ENCODE results near the gene RREB1.
A peak's percentile ranks its signal among the peaks of the same experiment; 100 is the strongest.

RREB1 gene

DNA sequence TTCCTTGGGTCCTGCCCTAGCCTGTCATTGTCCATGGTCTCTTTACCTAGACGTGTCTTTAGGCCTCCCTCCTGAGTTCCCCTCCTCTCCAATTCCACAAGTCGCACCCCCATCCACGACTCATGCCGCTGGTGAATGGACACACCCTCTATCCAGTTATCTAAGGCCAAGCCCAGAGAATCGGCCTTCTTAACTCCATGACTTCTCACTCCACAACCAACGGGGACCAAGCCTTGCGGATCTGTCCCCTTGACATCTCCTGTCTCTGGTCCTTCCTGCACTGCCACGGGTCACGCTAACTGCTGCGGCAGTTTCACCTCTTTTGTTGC lies 7.0 kb upstream of the RREB1 start:
- DNase-seq, result no peak

DNA sequence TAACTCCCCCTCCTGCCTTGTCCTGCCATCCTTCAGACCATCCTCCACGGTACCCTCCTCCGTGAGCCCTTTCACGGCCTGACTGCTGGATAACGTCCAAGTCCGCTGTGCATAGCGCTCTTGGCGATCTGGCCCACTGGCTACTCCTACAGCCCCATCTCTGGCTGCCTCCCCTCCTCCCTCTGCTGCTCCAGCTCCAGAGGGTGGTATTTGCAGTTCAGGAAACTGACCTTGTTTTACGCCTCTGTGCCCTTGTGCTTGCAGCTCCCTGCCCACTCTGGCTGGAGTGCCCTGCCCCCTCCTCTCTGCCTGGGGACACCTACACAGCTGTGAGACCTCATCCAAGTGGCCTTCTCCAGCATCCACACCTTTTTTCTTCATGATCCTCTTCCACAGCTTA lies 6.5 kb upstream of the RREB1 start:
- DNase-seq, result no peak

DNA sequence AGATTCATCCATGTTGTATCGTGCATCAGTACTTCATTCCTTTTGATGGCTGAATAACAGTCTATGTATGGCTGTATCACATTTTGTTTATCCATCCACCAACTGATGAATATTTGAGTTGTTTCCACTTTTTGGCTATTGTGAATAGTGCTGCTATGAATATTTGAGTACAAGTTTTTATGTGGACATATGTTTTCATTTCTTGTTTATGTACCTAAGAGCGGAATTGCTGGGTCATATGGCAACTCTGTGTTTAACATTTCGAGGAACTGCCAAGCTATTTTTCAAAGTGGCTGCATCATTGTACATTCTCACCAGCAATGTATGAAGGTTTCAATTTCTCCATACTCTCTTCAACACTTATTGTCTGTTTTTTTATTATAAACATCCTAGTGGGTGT lies 3.0 kb upstream of the RREB1 start:
- no peak for DNase-seq

DNA sequence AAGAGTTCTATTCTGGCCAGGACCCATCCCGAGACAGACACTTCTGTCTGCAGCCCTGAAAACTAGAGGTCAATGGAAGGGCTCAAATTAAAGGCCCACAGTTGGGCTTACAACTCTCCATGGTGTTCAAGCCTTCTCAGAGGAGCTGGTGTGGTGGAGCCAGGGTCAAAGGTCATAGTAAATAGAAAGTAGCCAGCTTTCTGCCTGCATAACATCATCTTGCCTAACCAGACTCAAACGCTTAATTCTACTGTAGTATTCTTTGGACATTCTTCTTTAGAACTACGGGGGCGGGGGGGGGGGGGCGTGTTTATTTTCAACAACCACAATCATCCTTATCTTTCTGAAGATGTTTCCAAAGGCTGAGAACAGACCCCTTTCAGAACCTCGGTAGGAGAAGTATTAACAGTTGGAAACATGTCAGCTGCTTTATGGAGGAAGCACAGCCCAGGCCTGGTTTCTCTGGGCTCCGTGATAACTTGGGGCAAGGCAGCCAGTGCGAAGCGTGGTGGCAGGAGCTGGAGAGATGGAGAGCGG lies 1.5 kb upstream of the RREB1 start:
- DNase-seq, result no peak

DNA sequence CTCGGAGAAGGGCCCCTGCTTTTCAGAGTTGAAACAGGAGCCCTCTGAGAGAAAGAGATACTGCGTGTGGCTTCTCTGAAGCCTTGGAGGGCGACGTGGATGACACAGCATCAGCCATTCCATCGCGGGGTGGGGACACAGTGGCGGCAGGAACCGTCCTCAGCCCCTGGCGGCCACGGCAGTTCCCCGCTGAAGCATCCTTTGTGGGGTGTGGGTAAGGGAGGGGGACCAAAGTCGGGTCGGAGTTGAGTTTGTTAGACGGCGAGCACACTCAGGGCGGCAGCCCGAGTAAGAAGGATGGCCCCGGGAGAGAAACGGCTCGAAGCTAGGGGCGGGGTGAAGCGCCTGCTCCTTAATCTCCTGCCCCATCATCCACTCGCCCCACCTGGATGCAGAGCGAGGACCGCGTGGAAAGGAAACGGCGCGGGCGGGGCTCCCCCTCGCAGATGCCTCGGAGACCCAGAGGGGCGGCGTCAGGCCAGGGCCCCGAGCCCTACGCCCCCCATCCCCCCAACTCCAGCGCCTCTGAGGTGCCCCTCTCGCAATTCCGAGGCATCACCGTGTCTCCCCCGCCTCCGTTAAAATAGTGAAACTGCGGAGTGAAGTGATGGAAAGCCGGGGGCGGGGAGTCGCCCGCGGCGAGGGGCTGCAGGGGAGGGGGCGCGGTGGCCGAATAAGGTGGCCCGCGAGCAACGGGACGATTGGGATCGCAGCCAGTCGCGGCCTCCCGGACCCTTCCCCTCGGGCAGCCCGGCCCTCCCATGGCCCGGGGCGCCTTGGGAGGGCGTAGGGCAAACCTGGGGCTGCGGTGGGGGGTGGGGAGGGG lies 796 bp upstream of the RREB1 start:
- DNase-seq, result peak; percentile 76

DNA sequence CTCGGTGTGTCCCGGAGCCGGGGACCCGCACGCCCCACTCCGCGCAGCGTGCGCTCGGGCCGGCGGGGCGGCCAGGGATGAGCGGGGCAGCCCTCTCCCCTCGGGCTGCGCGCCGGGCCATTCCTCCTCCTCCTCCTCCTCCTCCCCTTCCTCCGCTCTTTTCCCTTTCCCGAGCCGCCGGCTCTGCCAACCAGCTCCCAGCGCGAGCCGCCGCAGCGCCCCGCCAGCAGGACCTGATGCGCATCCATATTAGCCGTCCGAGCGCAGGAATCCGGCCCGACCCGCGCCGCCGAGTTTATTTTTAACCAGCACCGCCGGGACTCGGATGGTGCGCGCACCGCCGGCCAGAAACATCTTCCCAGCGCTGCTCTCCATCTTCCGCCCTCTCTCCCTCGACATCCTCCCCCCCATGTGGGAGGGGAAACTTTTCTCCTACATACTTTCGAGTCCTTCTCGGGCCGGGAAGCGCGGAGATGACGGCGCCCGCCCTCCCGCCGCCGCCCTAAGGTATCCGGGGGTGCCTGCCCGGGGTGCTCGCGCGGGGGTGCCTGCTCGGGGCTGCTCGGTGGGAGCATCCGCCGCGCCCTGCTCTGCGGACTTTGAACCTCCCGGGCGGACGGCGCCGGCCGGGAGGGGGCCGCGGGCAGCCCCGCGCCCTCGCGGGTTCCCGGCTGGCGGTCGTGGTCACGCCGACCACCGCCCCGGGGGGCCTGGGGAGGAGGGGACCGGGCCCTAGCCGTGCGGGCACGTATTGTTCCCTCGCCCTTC lies 619 bp downstream of the RREB1 start:
- peak; percentile 67 for DNase-seq

DNA sequence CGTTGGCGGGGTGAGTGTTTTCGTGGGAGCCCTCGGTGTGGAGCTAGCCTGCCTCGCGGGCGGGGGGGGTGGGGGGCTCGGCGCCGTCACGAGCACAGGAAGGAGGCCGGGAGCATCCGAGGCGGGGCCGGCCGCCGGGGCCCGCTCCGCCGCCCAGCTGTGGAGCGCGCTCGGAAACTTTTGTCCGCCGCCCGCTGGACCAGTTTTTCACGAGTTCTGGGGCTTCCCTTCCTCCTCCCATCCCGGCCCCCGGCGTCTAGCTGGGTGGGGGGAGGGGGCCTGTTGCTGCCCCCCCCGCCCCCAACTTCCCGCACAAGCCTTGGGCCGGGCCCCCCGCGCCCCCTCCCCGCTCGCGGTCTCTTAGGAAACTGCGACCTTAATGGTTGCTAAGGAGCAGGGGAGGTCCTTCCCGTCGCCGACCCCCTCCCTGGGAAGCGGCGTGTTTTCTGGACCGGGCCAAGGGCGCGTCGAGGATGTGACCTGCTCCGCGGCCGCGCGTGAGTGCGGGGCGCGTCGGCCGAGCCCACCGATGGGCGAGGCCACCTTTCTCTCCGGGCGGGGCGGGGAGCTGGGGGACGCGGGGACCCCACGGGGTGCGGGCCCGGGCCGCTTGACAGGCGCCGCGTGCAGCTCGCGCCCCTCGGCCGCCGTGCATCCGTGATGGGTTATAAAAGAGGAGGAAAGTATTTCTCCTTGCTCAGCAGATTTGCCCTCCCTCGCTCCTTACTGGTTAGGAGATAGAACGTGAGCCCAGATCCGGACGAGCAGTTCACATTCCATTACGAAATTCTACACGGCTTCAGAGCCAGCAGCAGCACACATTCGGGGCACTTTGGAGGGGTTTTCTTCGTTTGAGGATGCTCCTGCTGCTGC lies 1.4 kb downstream of the RREB1 start:
- peak; percentile 61 for DNase-seq

DNA sequence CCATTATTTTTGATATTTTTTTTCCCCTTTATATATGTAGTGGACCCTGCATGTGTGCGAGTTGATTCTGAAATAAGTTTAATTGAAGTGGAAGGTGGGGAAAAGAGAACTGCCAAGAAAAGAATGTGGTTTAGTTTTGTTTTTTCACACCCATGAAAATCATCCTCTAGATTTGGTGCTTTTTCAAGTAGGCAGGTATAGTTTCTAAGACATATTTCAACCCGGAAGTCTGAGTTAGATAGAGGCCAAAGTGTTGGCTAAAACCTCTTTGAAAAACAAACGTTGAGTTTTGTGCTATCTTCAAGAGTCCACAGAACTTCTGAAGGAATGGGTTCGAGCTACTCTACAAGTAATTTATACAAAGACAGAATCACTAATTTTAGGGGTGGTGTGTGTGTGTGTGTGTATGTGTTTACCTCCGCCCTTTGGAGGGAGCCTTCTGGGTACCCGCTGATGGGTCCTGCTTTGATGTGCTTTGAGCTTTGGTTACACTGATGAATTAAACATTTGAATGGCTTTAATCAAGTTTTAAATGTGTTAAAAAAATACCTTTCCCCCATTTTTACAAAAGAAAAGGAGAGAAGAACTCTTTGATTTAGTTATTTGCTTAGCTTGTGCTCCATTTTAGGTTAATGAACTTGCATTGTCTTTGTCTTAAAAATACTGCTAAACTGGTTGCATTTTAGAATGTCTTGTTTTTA lies 2.5 kb downstream of the RREB1 start:
- DNase-seq, result no peak

DNA sequence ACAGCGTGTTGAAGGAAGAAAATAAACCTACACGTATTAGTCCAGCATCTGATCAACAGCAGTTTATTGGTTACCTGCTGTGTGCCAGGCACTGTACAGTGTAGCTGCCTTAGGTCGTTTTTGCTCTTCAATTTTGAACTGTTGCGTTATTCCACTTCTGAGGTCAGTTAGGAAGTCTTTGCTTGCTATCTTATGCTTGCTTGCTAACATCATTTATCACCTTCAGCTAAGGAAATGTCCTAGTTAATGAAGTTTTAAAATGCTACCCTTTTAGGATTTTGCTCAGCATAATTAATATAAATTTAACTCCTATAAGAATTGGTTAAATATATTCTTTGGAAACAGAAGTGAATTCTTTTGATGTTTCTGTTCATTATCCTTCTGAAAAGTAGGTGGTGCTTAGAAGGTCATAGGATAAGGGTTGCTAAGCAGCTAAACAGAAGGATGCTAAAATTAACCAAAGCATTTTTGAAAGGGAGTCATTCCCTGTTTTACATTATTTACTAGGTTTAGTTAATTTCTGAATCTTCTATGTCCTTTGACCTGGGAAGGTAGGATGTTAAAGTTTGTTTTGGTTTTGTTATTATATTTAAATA lies 3.4 kb downstream of the RREB1 start:
- DNase-seq, result no peak

DNA sequence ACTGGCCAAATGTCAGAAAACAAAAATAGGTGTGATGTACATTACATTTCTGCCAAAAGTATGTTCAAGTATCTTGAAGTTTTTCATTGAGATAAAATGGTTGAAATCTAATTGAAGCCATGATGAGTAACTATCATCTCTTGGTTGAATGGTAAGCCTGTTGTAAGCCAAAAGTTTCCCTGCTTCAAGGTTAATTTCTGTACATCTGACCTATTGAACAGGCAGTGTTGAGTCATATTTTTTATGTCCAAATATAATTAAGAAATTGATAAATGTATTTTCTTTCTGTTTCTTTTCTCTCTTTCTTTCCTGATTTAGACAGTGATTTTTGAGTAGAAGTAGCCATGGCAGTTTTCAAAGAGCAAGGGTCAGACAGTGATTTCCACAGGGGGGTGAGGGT lies 4.4 kb downstream of the RREB1 start:
- DNase-seq, result no peak

DNA sequence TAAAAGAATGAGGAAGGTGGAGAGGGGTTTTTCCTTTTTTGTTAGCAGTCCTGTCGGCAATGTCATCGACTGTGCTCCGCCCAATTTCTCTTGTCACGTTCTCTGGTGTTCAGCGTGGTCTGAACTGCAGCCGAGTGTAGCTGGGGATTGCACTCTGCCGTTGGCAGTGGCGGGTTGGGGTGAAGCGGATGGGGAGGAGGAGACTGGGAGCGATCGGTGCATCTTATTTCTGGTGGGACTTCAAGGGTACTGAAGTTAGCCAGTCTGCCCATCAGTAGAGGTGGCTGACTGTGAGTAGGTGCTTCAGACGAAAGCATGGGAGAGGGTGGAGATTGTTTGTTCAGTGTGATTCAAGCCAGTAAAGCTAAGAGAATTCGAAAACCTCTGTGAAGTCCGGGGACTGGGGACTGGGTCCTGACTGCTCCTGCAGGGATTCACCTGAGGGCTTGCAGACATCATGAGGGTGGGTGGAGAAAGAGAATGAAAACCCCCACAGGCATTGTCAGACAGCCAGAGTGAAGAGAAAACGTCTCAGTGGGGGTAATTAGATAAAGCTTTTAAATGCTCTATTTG lies 5.1 kb downstream of the RREB1 start:
- peak; percentile 53 for DNase-seq

DNA sequence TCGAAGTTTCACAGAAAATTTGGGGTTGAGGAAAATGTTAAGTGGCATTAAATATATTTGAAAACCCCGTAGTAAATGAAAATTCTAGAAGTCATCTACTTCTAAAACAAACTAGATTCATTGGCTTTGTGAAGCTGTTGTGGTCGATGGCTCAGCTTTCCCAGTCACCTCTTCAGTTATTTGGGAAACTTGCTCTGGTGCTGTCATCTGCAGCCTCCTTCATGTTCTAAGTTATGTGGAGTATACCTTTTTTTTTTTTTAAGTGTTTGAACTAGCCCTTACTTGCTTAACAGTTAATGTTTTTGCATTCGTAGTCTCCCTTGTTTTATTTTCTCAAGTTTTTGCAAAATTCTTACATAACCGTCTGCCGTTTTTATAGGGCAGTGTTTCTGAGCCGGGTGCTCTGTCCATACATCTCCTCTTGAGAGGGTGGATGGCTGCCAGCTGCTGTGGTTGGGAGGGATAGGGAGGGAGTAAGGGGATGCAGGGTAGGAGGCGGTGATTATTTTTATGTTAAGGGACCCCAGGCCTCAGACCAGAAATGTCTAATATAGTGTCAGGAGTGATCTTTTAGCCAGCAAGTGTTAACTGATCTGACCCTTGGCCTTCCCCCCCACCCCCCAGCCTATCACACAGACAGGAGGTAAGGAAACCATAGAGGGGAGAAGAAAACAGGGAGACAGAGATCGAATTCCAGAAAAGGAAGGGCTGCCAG lies 7.1 kb downstream of the RREB1 start:
- no peak for DNase-seq

DNA sequence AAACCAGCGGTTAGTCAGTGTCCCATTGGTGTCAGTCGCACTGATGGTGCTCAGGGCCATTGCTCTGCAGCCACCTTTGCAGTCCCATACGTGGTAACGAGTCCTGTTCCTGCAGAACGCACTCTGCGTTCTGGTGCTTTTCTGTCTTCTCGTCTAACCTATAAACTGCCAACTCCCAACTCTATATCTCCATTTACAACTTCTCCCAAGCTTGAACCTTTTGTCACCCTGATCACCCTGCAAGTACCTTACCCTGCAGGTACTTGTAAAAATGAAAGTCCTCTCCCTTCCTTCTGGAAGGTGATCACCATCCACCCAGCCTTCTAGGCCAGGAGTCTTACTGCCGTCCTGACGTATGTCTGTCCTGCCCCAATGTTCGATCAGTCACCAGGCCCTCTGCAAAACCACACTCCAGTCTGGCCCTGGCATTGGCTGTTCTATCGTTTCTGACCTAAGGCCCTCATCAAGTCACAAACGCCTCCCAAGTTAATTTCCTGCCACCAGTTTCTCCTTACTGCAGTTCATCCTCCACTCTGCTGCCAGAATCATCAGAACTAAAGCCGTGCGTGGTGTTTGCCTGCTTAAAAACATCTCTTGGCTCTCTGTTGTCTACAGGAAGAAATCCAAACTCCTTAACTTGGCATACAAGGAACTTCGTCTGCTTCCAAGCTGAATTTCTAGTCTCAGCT lies 7.9 kb downstream of the RREB1 start:
- no peak for DNase-seq

DNA sequence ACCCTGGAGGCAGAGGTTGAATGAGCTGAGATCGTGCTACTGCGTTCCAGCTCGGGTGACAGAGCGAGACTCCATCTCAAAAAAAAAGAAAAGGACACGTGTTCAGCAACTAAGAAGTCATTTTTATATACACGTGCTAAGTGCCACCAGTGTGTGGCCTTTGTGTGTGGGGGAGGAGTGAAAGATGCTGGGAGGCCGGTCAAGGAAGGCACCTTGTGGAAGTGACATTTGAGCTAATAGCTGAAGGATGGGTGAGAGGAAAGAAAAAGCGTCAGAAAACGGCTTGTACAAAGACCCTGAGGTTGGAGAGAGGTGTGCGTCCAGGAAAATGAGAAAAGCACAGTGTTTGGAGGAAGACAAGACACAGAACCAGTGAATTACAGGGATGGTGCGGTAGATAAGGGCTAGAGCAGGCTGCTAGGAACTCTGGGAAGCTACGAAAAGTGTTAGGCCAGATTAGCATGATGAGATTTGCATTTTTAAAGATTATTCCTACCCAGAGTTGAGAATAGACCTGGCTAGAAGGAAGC lies 11.6 kb downstream of the RREB1 start:
- DNase-seq, result no peak

DNA sequence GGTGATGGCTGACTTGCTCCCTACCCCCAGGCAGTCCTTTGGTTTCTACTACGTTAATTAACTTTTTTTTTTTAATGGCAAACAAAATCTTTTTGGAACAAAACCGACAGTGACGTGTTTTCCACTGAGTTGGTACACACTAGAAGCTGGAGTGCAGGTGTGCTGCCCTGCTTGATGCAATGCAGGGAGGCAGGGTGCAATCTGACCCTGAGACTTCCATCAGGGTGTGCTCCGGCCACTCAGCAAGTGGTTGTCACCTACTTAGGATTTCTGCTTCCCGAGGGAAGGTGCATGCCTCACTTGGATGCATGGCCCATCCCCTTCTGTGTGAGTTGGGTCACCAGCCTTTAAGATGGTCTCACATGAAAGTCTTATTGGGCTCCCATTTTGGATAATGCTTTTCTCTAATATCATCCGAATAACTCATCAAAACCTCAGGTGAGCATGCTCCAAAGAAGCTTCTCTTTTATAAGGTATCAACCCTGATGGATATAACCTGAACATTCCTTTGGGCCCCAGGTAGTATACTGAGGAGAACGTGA lies 14.0 kb downstream of the RREB1 start:
- no peak for DNase-seq

DNA sequence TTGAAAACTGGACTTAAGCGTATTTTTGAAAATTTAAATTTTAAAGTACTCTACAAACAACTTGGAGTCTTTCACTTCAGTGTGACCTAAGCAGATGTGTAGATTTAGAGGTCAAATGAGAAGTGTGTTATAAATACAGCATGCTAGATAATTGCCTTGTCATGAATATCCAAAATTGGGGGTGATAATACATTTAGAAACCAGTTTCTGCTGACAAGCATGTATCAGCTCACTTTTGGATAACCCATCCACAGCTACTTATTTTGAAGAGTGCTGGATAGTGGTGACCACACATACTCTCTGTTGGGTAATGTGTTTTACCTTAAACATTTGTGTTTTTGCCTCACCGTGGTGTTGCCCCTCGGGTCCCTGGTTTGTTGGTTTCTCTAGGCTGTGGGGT lies 14.9 kb downstream of the RREB1 start:
- DNase-seq, result no peak

DNA sequence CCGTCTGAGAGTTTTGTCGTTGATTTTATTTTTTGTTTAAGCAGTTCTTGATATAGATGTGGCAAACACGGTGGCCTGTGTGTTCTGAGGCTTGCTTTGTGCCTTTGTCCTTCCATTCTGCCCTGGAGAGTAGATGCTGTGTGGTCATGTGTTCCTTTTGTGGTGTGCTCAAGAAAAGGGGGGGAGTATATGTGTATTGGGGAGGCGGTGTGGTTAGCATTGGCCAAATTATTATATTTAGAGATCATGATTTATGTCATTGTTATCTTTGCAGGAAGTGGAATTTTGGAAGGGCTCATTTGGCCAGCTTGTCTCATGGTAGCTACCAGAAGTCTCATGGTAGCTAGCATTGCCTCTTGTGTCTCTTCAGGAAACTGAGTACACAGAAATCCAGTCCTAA lies 16.4 kb downstream of the RREB1 start:
- no peak for DNase-seq

DNA sequence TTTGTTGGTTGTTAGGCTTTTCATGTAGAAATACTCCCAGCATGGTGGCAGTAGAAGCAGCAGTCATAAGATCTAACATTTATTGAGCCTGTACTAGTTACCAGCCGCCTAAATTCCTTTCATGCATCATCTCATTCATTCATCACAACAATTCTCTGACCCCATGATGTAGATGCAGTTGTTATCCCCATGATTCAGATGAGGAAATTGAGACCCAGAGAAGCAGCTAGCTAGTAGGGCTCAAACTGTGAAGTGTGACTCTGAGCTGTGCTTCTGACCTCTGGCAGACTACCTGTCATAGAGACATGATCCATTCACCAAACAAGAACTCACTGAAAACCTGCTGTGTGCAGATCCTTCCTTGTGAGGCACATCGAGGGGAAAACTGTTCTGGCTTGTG lies 16.9 kb downstream of the RREB1 start:
- no peak for DNase-seq

DNA sequence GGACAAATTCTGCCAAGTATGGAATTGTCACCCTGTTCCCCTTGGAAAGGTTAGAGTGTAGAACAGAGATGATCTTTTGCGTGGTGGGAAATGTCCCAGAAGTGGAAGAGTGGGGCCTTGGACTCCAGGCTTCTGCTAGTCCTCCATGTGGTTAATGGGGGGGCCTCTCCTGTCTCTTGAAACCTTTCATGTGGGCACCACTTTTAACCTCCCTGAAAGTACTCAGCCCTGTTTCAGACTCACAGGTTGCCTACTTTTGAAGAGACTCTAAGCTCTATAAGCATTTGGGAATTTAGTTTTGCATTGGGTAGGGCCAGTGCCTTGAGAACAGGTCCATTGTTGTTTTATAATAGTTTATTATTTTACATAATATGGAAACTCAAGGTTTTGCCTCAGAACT lies 17.5 kb downstream of the RREB1 start:
- DNase-seq, result no peak

DNA sequence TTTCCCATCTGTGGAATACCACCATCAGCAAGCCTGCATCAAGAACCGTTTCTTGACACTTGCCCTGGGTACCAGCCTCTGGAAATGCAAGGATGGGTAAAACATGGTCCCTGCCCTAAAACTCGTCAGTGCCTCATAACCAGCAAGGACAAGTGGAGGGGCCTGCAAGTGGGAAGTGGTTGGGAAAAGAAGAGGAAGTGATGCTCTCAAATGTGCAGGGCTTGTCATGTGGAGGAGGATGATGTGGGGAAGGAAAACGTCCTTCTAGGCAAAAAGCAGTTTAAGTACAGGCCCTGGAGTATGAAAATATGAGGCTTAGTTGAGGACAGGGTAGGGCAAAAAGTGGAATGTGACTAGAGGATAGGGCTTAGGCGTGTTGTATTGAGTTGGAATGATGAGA lies 19.0 kb downstream of the RREB1 start:
- no peak for DNase-seq

All from activated CD4-positive, alpha-beta T cell treated with anti-CD3 and anti-CD28 coated beads for 48 hours (primary cell).